Embryonic facial prominence (tissue), 1 donor: ENCODE results near the gene SMCO4.

Experiments
- DNase-seq: peaks from one replicate; pipeline ENCODE4 v3.0.0-alpha.2; 2016; ENCODE audit errors: extremely low spot score

Gene SMCO4

GRCh38 chr11:93528757-93529645 is 14.2 kb downstream of the SMCO4 start:
- no peak for DNase-seq

- no peak for DNase-seq
Observed at GRCh38 chr11:93528252-93528651, 14.9 kb downstream of the SMCO4 start.

GRCh38 chr11:93526641-93527583 is 16.3 kb downstream of the SMCO4 start:
- no peak for DNase-seq

- DNase-seq = no peak
Observed at GRCh38 chr11:93526346-93526633, 16.9 kb downstream of the SMCO4 start.

GRCh38 chr11:93525601-93526345 is 17.4 kb downstream of the SMCO4 start:
- no peak for DNase-seq

- DNase-seq = no peak
Observed at GRCh38 chr11:93524858-93525257, 18.3 kb downstream of the SMCO4 start.

- no peak for DNase-seq
Observed at GRCh38 chr11:93524173-93524536, 19.0 kb downstream of the SMCO4 start.

GRCh38 chr11:93520726-93521509 is 22.3 kb downstream of the SMCO4 start:
- no peak for DNase-seq

- no peak for DNase-seq
Observed at GRCh38 chr11:93519179-93519578, 24.0 kb downstream of the SMCO4 start.

- DNase-seq = no peak
Observed at GRCh38 chr11:93518081-93518480, 25.1 kb downstream of the SMCO4 start.

GRCh38 chr11:93517611-93518010 is 25.6 kb downstream of the SMCO4 start:
- DNase-seq = no peak

- no peak for DNase-seq
Observed at GRCh38 chr11:93517041-93517440, 26.1 kb downstream of the SMCO4 start.

- no peak for DNase-seq
Observed at GRCh38 chr11:93515441-93516025, 27.7 kb downstream of the SMCO4 start.

GRCh38 chr11:93514712-93515111 is 28.5 kb downstream of the SMCO4 start:
- no peak for DNase-seq

- DNase-seq = no peak
Observed at GRCh38 chr11:93513772-93514171, 29.4 kb downstream of the SMCO4 start.

- DNase-seq = no peak
Observed at GRCh38 chr11:93512949-93513667, 30.1 kb downstream of the SMCO4 start.

GRCh38 chr11:93512073-93512475 is 31.1 kb downstream of the SMCO4 start:
- no peak for DNase-seq

- DNase-seq = no peak
Observed at GRCh38 chr11:93510196-93510873, 32.9 kb downstream of the SMCO4 start.

GRCh38 chr11:93507517-93507916 is 35.7 kb downstream of the SMCO4 start:
- DNase-seq = no peak

- no peak for DNase-seq
Observed at GRCh38 chr11:93505703-93506102, 37.5 kb downstream of the SMCO4 start.
